Transverse colon (tissue), 4 donors: ENCODE measurements around the gene SPRR2F. TPM values are rescaled to one million over a fixed set of nuclear protein-coding genes. Genes with fewer than 3 reads are reported as not detected.

Experiments
- DNase-seq: peaks from one replicate; pipeline ENCODE4 v3.0.0-alpha.2; 2019
- H3K27ac ChIP-seq, 4 donors: fragments of 200-600 bp; sonication (generic); 2 replicates each; pipeline ENCODE4 v1.5.1; 2016 to 2018; ENCODE audit warnings: inconsistent platforms in 4 of 4
- H3K27me3 ChIP-seq: fragments of 200-600 bp; sonication (generic); 2 replicates; pipeline ENCODE4 v1.5.1; 2017; ENCODE audit warnings: inconsistent platforms
- H3K36me3 ChIP-seq, 4 donors: fragments of 200-600 bp; sonication (generic); 2 replicates each; pipeline ENCODE4 v1.5.1; 2017 to 2019; ENCODE audit warnings: inconsistent platforms in 4 of 4
- H3K4me1 ChIP-seq, 4 donors: fragments of 200-600 bp; sonication (generic); 2 replicates each; pipeline ENCODE4 v1.5.1; 2017 to 2020; ENCODE audit warnings: inconsistent platforms in 4 of 4
- H3K4me3 ChIP-seq, 4 donors: fragments of 200-600 bp; sonication (generic); 1 replicate in 1 of 4; 2 replicates in 3 of 4; pipeline versions ENCODE4 v1.5.1 to v1.6.1; 2017 to 2019; ENCODE audit warnings: inconsistent platforms in 4 of 4
- H3K9me3 ChIP-seq, 2 donors: fragments of 200-600 bp; sonication (generic); 2 replicates each; pipeline ENCODE4 v1.5.1; 2017 to 2019; ENCODE audit warnings: inconsistent platforms in 2 of 2
- EP300 ChIP-seq: sonication (generic); formaldehyde crosslinking; IDR thresholded peaks from one replicate; pipeline ENCODE4 v1.6.1; 2017; ENCODE audit warnings: antibody characterized with exemption, low read depth
- POLR2A ChIP-seq: fragments of 450-650 bp; IDR thresholded peaks from one replicate; pipeline ENCODE4 v1.6.1; 2016; ENCODE audit warnings: antibody characterized with exemption, mild to moderate bottlenecking, moderate library complexity
- POLR2AphosphoS5 ChIP-seq, 3 donors: sonication (generic); formaldehyde crosslinking; IDR thresholded peaks; one replicate each; pipeline ENCODE4 v1.6.1; 2016; ENCODE audit warnings: antibody characterized with exemption in 3 of 3
- WGBS, 2 donors: methylation state at CpG; one replicate each; pipeline ENCODE4 v1.1.5; 2018; ENCODE audit warnings: low coverage in 1 of 2; 5-methylcytosine and 5-hydroxymethylcytosine counted together
- in situ Hi-C, 4 donors: fragments of 200-750 bp; cut with MboI; loops; one replicate each; pipeline versions ENCODE4 v1.15.0 to v1.15.1; 2017; ENCODE audit warnings: low sequenced_read_pairs in 3 of 4, low pct_ligation_motif_present in 1 of 4, low pct_unique_long_range_greater_than_20kb in 1 of 4
- intact Hi-C: fragments of 100-400 bp; cut with DNase I; formaldehyde crosslinking; loops from one replicate; pipeline ENCODE4 v1.15.1; 2023; ENCODE audit warnings: low total_unique reads
- total RNA-seq, 4 donors: library from RNA; depleted of rRNA; stranded (reverse); fragments of >200 nt; gene quantifications; one replicate each; pipeline ENCODE4 v1.1.0, GENCODE V29; 2016
- TF ChIP-seq, protein P1 (sequence below), 5 experiments: fragments of 200-600 bp in 3 of 5; fragments of 450-650 bp in 2 of 5; sonication (generic) in 3 of 5; IDR thresholded peaks; 1 replicate in 2 of 5; 2 replicates in 3 of 5; pipeline ENCODE4 v1.5.1; 2016 to 2017; ENCODE audit warnings: antibody characterized with exemption in 5 of 5, inconsistent platforms in 3 of 5, mild to moderate bottlenecking in 2 of 5, moderate library complexity in 1 of 5

Gene SPRR2F
- total RNA-seq, 4 donors from 2014 or later = not detected

DNA sequence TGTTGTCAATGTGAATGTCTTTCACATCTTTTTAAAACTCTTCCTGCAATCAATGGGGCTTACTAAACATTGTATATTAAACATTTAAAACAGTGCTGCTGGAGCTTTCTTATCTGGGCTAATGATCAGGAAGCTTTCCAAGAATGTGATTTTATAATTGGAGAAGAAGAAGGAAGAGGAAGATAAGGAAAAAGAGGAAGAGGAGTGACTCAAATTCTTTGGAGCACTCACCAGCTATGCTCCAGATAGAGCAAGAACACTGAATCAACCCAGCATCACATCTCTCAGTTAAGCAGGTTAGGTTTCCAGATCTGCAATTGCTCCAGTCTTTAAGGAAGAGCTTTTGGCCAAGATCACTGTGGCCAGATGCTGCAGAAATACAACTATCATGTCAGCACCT lies 17.6 kb downstream of the SPRR2F start:
- intact Hi-C loops (no loop called here), in situ Hi-C loops (no loop called here)

DNA sequence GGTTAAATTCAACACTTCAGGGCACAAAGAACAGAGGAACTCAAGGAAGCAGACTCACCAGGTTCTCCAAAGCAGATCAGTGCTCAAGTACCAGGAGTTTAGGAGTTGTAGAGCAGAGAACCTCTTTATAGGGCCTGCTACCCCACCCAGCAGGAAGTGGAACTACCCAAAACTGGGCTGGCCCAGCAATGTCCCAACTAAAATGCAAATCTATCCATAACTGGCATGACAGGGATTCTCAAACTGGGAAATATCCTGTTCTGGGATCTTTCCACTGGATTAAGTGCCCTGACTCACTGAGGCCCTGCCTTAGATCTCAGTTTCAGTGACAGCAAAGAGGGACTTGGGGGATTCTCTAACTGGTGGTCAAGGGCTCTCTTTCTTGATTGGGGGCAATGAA lies 18.9 kb downstream of the SPRR2F start, which contains the start of gene SPRR2E:
Gene SPRR2E, minus strand, starts transcription at position 101 of the 400 bp plus-strand sequence. CDS start 775 bp downstream, outside the sequence.
- no peak within 1 kb of the TSS for H3K4me3 ChIP-seq
- H3K27me3 ChIP-seq = no peaks in the 10 kb centered on the region
- no peaks in the 10 kb centered on the region for H3K9me3 ChIP-seq
- H3K36me3 ChIP-seq = no peaks in the 10 kb centered on the region
- H3K4me1 ChIP-seq = no peaks in the 10 kb centered on the region
- H3K27ac ChIP-seq = no peak within 1 kb of the TSS
- intact Hi-C loops = no loop called here
- in situ Hi-C loops = no loop called here
- TF ChIP-seq POLR2A = no peak
- TF ChIP-seq POLR2AphosphoS5 (IDR thresholded peaks at IDR 0.05) = no peak
- no peak for TF ChIP-seq EP300
- TF ChIP-seq, protein P1, sequence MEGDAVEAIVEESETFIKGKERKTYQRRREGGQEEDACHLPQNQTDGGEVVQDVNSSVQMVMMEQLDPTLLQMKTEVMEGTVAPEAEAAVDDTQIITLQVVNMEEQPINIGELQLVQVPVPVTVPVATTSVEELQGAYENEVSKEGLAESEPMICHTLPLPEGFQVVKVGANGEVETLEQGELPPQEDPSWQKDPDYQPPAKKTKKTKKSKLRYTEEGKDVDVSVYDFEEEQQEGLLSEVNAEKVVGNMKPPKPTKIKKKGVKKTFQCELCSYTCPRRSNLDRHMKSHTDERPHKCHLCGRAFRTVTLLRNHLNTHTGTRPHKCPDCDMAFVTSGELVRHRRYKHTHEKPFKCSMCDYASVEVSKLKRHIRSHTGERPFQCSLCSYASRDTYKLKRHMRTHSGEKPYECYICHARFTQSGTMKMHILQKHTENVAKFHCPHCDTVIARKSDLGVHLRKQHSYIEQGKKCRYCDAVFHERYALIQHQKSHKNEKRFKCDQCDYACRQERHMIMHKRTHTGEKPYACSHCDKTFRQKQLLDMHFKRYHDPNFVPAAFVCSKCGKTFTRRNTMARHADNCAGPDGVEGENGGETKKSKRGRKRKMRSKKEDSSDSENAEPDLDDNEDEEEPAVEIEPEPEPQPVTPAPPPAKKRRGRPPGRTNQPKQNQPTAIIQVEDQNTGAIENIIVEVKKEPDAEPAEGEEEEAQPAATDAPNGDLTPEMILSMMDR (IDR thresholded peaks at IDR 0.05) = no peak
- no peak for DNase-seq

More for the DNA sequence above, 17.6 kb downstream of the SPRR2F start:
- H3K27me3 ChIP-seq = no peaks in the 10 kb centered on the region
- no peaks in the 10 kb centered on the region for H3K36me3 ChIP-seq
- no peak for TF ChIP-seq POLR2A
- no peaks in the 10 kb centered on the region for H3K4me1 ChIP-seq
- DNase-seq = no peak
- H3K4me3 ChIP-seq = no peak overlapping the region
- no peaks in the 10 kb centered on the region for H3K9me3 ChIP-seq
- H3K27ac ChIP-seq = no peak overlapping the region

DNA sequence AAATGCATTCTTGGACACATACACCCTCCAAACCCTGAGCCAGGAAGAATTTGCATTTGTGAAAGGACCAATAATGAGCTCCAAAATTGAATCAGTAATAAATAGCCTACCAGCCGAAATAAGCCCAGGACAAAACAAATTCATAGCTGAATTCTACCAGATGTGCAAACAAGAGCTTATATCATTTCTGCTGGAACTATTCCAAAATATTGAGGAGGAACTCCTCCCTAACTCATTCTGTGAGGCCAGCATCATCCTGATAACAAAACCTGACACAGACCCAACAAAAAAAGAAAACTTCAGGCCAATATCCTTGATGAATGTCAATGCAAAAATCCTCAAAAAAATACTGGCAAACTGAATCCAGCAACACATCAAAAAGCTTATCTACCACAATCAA lies 25.7 kb downstream of the SPRR2F start:
- no peak for DNase-seq
- no peaks in the 10 kb centered on the region for H3K27me3 ChIP-seq
- H3K9me3 ChIP-seq = no peaks in the 10 kb centered on the region
- 62% methylated on average over 1 of the region's 1 CpG; no CpG with 5 or more reads in 1 of the 2 donors for WGBS, 2 donors
- H3K27ac ChIP-seq = no peak overlapping the region
- in situ Hi-C loops (no loop called here), intact Hi-C loops (no loop called here)
- TF ChIP-seq POLR2AphosphoS5 (IDR thresholded peaks at IDR 0.05) (no peak), POLR2A (no peak), EP300 (no peak)
- TF ChIP-seq, protein P1 (IDR thresholded peaks at IDR 0.05) = no peak
- H3K36me3 ChIP-seq = no peaks in the 10 kb centered on the region
- no peak overlapping the region for H3K4me3 ChIP-seq
- no peaks in the 10 kb centered on the region for H3K4me1 ChIP-seq

DNA sequence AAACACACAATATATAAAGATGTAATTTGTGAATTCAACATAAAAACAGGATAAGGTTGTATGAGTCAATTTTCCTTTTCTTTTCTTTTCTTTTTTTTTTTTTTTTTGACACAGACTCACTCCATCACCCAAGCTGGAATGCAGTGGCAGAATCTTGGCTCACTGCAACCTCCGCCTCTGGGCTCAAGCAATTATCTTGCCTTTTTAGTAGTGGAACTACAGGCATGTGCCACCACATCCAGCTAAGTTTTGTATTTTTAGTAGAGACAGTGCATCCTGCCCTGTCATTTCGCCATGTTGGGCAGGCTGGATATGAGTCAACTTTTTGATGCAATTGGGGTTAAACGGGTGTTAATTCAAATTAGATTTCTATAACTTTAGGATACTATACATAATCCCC lies 31.6 kb downstream of the SPRR2F start:
- no peaks in the 10 kb centered on the region for H3K9me3 ChIP-seq
- H3K36me3 ChIP-seq = no peaks in the 10 kb centered on the region
- in situ Hi-C loops (no loop called here), intact Hi-C loops (no loop called here)
- 70 to 87% methylated on average over 3 of the region's 3 CpGs for WGBS, 2 donors
- H3K4me3 ChIP-seq = no peak overlapping the region
- TF ChIP-seq POLR2A (no peak), EP300 (no peak), POLR2AphosphoS5 (IDR thresholded peaks at IDR 0.05) (no peak)
- TF ChIP-seq, protein P1 (IDR thresholded peaks at IDR 0.05) = no peak
- H3K4me1 ChIP-seq = no peaks in the 10 kb centered on the region
- no peaks in the 10 kb centered on the region for H3K27me3 ChIP-seq
- no peak for DNase-seq
- H3K27ac ChIP-seq = no peak overlapping the region
